Neural crest cell (in vitro differentiated cells): ENCODE data around the gene RSPH1. TPM values are rescaled to one million over a fixed set of nuclear protein-coding genes. Genes with fewer than 3 reads are reported as not detected.

Source experiments
- DNase-seq: peaks from one replicate; pipeline ENCODE4 v3.0.0; 2021; ENCODE audit warnings: low read depth, mixed read lengths, low spot score
- H3K27ac Mint-ChIP-seq: one replicate; pipeline ENCODE4 v1.8.0; 2021; ENCODE audit warnings: mild to moderate bottlenecking, mixed read lengths; ENCODE audit not compliant: unreplicated experiment
- H3K27me3 Mint-ChIP-seq: 2 replicates; pipeline ENCODE4 v1.8.0; 2021; ENCODE audit warnings: low read depth, mild to moderate bottlenecking, mixed read lengths
- H3K36me3 Mint-ChIP-seq: 2 replicates; pipeline ENCODE4 v1.8.0; 2021; ENCODE audit warnings: low read depth, mild to moderate bottlenecking, mixed read lengths
- H3K4me1 Mint-ChIP-seq: 2 replicates; pipeline ENCODE4 v1.8.0; 2021; ENCODE audit warnings: mixed read lengths
- H3K4me3 Mint-ChIP-seq: one replicate; pipeline ENCODE4 v1.8.0; 2021; ENCODE audit warnings: mild to moderate bottlenecking, mixed read lengths
- H3K9me3 Mint-ChIP-seq: 2 replicates; pipeline ENCODE4 v1.8.0; 2021; ENCODE audit warnings: mixed read lengths
- total RNA-seq: library from RNA; stranded (reverse); gene quantifications from 2 replicates; pipeline ENCODE4 v1.2.1, GENCODE V29; 2021
- TF ChIP-seq, protein P1 (sequence below): fragments of 200-600 bp; sonication (generic); conservative IDR thresholded peaks from 2 replicates; pipeline ENCODE4 v1.5.0; 2021; ENCODE audit warnings: antibody characterized with exemption, mild to moderate bottlenecking

The RSPH1 gene
- total RNA-seq, 1 donor from 2014 or later: 0.65 TPM

DNA sequence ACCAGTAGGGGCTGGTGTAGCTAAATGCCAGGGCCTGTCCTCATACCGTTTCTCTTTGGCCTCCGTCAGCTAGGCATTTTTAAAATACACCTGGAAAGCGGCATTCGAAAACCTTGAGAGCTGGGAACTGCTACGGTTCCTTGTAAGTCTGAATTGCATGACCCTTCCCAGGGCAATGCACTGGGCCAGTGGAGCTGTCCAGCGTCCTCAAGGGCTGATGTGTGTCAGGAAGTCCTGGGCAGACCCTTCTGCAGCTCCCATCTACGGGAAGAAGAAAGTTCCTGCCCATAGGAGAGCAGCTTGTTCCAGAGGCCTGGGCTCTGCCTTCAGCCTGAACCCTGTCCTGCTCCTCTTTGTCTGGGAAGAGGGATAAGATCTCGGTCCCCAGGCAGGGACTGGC, 58.2 kb downstream of the RSPH1 start:
- Mint-ChIP-seq H3K4me1 (no peaks in the 10 kb centered on the region), H3K27ac (no peak overlapping the region), H3K9me3 (no peaks in the 10 kb centered on the region), H3K27me3 (peaks cover 26% of the 10 kb centered on the region), H3K4me3 (no peak overlapping the region), H3K36me3 (no peaks in the 10 kb centered on the region)
- TF ChIP-seq, protein P1, sequence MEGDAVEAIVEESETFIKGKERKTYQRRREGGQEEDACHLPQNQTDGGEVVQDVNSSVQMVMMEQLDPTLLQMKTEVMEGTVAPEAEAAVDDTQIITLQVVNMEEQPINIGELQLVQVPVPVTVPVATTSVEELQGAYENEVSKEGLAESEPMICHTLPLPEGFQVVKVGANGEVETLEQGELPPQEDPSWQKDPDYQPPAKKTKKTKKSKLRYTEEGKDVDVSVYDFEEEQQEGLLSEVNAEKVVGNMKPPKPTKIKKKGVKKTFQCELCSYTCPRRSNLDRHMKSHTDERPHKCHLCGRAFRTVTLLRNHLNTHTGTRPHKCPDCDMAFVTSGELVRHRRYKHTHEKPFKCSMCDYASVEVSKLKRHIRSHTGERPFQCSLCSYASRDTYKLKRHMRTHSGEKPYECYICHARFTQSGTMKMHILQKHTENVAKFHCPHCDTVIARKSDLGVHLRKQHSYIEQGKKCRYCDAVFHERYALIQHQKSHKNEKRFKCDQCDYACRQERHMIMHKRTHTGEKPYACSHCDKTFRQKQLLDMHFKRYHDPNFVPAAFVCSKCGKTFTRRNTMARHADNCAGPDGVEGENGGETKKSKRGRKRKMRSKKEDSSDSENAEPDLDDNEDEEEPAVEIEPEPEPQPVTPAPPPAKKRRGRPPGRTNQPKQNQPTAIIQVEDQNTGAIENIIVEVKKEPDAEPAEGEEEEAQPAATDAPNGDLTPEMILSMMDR: no peak
- DNase-seq: no peak

DNA sequence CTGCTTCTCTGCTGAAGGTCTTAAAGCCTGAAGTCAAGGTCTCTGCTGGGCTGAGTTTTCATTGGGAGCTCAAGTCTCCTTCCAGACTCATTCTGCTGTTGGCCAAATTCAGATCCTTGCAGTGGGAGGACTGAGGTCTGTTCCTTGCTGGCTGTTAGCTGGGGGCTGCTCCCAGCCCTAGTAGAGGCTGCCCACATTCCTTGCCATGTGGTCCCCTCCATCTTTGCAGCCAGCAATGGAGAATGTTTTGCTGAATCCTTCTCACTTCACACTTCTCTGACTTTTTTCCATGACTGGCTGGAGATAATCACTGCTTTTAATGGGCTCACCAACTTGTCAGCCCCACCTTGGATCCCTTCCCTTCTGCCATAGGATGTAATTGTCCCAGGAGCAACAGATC, 59.1 kb downstream of the RSPH1 start:
- TF ChIP-seq, protein P1: no peak

DNA sequence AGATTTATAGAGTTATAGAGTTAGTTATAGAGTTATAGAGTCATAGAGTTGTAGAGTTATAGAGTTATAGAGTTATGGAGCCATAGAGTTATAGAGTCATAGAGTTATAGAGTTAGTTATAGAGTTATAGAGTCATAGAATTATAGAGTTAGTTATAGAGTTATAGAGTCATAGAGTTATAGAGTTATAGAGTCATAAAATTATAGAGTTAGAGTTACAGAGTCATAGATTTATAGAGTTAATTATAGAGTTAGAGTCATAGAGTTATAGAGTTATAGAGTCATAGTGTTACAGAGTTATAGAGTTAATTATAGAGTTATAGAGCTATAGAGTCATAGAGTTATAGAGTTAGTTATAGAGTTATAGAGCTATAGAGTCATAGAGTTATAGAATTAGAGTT, 60.2 kb downstream of the RSPH1 start:
- H3K9me3 Mint-ChIP-seq: peaks cover 6% of the 10 kb centered on the region
- TF ChIP-seq, protein P1: no peak
- no peak overlapping the region for H3K27ac Mint-ChIP-seq
- no peaks in the 10 kb centered on the region for H3K36me3 Mint-ChIP-seq
- no peak for DNase-seq
- H3K27me3 Mint-ChIP-seq: peaks cover 32% of the 10 kb centered on the region
- no peak overlapping the region for H3K4me3 Mint-ChIP-seq
- no peaks in the 10 kb centered on the region for H3K4me1 Mint-ChIP-seq

More for the DNA sequence above, 59.1 kb downstream of the RSPH1 start:
- Mint-ChIP-seq H3K27me3 (peaks cover 32% of the 10 kb centered on the region), H3K36me3 (no peaks in the 10 kb centered on the region), H3K27ac (no peak overlapping the region), H3K4me3 (no peak overlapping the region), H3K4me1 (no peaks in the 10 kb centered on the region), H3K9me3 (peaks cover 6% of the 10 kb centered on the region)
- no peak for DNase-seq

DNA sequence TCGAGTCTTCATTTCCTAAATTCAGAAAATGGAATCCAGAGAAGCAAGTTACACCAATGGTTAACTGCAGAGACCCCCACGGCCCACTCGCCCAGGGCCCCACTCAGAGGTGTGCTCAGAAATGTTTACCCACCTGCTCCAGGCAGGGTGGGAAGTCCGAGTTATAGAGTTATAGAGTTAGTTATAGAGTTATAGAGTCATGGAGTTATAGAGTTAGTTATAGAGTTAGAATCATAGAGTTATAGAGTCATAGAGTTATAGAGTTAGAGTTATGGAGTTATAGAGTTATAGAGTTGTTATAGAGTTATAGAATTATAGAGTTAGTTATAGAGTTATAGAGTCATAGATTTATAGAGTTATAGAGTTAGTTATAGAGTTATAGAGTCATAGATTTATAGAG, 60.6 kb downstream of the RSPH1 start:
- no peak overlapping the region for H3K4me3 Mint-ChIP-seq
- H3K9me3 Mint-ChIP-seq: peaks cover 6% of the 10 kb centered on the region
- no peak overlapping the region for H3K27ac Mint-ChIP-seq
- no peaks in the 10 kb centered on the region for H3K4me1 Mint-ChIP-seq
- H3K27me3 Mint-ChIP-seq: peaks cover 32% of the 10 kb centered on the region
- DNase-seq: no peak
- TF ChIP-seq, protein P1: no peak
- no peaks in the 10 kb centered on the region for H3K36me3 Mint-ChIP-seq

DNA sequence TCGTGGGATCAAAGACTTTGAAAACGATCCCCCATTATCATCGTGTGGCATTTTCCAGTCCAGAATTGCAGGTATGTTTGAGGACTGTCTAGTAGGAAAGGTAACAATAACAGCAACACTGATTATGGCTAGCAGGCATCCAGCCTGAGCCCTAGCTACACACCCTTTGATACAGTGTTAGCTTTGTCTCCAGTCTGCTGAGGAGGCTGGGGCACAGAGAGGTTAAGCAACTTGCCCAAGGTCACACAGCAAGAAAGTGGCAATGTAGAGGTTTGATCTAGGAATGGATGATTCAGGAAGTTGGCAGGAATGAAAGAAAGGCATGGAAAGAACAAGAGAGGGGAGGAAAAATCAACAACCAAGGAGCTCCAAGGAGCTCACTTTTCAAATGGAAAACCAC, 61.1 kb downstream of the RSPH1 start:
- Mint-ChIP-seq H3K27me3 (peaks cover 32% of the 10 kb centered on the region), H3K27ac (no peak overlapping the region), H3K36me3 (no peaks in the 10 kb centered on the region), H3K4me1 (no peaks in the 10 kb centered on the region), H3K4me3 (no peak overlapping the region), H3K9me3 (peaks cover 6% of the 10 kb centered on the region)
- no peak for DNase-seq
- TF ChIP-seq, protein P1: no peak
